IMR-90 (cell line): ENCODE measurements around the gene GAREM1. TPM values are rescaled to one million over a fixed set of nuclear protein-coding genes. Genes with fewer than 3 reads are reported as not detected.

Experiments used
- ATAC-seq: fragments of 200-7000 bp; cut with Tn5 transposase; 2 replicates; pipeline ENCODE4 v1.9.1; 2020; ENCODE audit warnings: low read depth, mild to moderate bottlenecking, moderate library complexity
- BruUV-seq: library from RNA; stranded (reverse); fragments of 400-500 nt; replicated peaks from 2 replicates; lab custom pipeline; 2021; lab: Mats Ljungman, UMichigan
- CTCF ChIA-PET: fragments of 300-600 bp; formaldehyde crosslinking; extraction: SDS; loops from one replicate; lab custom pipeline; 2021; ENCODE audit warnings: antibody characterized with exemption; lab: Yijun Ruan, JAX
- POLR2A ChIA-PET: fragments of 300-600 bp; sonication (Branson Sonifier 250); formaldehyde crosslinking; loops from one replicate; lab custom pipeline; 2022; ENCODE audit warnings: antibody characterized with exemption; ENCODE audit not compliant: unreplicated experiment; lab: Charles Lee
- DNase-seq: peaks from one replicate; pipeline ENCODE4 v3.0.0; 2013
- H2AFZ ChIP-seq: replicated peaks from 2 replicates; pipeline ENCODE3; 2013; ENCODE audit warnings: low read length, mild to moderate bottlenecking; ENCODE audit not compliant: poor library complexity
- H2AK5ac ChIP-seq: 2 replicates; pipeline ENCODE4 v1.6.1; 2013; ENCODE audit warnings: low read depth, low read length, inconsistent platforms
- H2AK9ac ChIP-seq: replicated peaks from 2 replicates; pipeline ENCODE3; 2013; ENCODE audit warnings: mild to moderate bottlenecking, low read depth, low read length, moderate library complexity; ENCODE audit not compliant: poor library complexity
- H2BK120ac ChIP-seq: 2 replicates; pipeline ENCODE4 v1.6.1; 2013; ENCODE audit warnings: low read depth, low read length, inconsistent platforms
- H2BK15ac ChIP-seq: 3 replicates; pipeline ENCODE4 v1.6.1; 2013; ENCODE audit warnings: low read depth, low read length, inconsistent platforms
- H2BK20ac ChIP-seq: 2 replicates; pipeline ENCODE4 v1.6.1; 2013; ENCODE audit warnings: low read depth, mild to moderate bottlenecking, inconsistent platforms, low read length, moderate library complexity
- H2BK5ac ChIP-seq: 2 replicates; pipeline ENCODE4 v1.6.1; 2013; ENCODE audit warnings: mild to moderate bottlenecking, low read depth, low read length, inconsistent platforms; ENCODE audit not compliant: poor library complexity, severe bottlenecking
- H3K14ac ChIP-seq: replicated peaks from 2 replicates; pipeline ENCODE4 v1.6.1; 2013; ENCODE audit warnings: low read depth, low read length, inconsistent platforms
- H3K18ac ChIP-seq: 2 replicates; pipeline ENCODE4 v1.6.1; 2013; ENCODE audit warnings: low read depth, low read length, control low read depth
- H3K23ac ChIP-seq: 2 replicates; pipeline ENCODE4 v1.6.1; 2013; ENCODE audit warnings: low read depth, low read length, inconsistent platforms
- H3K27ac ChIP-seq: 2 replicates; pipeline ENCODE4 v1.5.1; 2013; ENCODE audit warnings: mild to moderate bottlenecking, control low read depth, low read length; ENCODE audit not compliant: insufficient read depth
- H3K27me3 ChIP-seq: 2 replicates; pipeline ENCODE4 v1.6.1; 2013; ENCODE audit warnings: low read length; ENCODE audit not compliant: control insufficient read depth, insufficient read depth
- H3K36me3 ChIP-seq: 2 replicates; pipeline ENCODE4 v1.6.1; 2013; ENCODE audit warnings: low read length, mixed read lengths; ENCODE audit not compliant: control insufficient read depth, insufficient read depth
- H3K4ac ChIP-seq: 2 replicates; pipeline ENCODE4 v1.6.1; 2013; ENCODE audit warnings: low read depth, low read length, inconsistent platforms
- H3K4me1 ChIP-seq: 2 replicates; pipeline ENCODE4 v1.6.1; 2013; ENCODE audit warnings: low read length, mixed read lengths; ENCODE audit not compliant: control insufficient read depth, insufficient read depth
- H3K4me2 ChIP-seq: 2 replicates; pipeline ENCODE4 v1.6.1; 2013; ENCODE audit warnings: low read depth, mild to moderate bottlenecking, control low read depth, low read length, moderate library complexity
- H3K4me3 ChIP-seq: 2 replicates; pipeline ENCODE4 v1.5.1; 2013; ENCODE audit warnings: low read depth, mild to moderate bottlenecking, control low read depth, low read length, moderate library complexity; ENCODE audit not compliant: insufficient read depth
- H3K56ac ChIP-seq: 2 replicates; pipeline ENCODE4 v1.6.1; 2013; ENCODE audit warnings: low read length, inconsistent platforms; ENCODE audit not compliant: insufficient read depth; ENCODE audit errors: extremely low read depth
- H3K79me1 ChIP-seq, 2 experiments: 2 replicates each; pipeline ENCODE4 v1.6.1; 2013; ENCODE audit warnings: low read length in 2 of 2, inconsistent platforms in 1 of 2, low read depth in 1 of 2
- H3K9ac ChIP-seq: 2 replicates; pipeline ENCODE4 v1.6.1; 2013; ENCODE audit warnings: low read depth, low read length, control low read depth
- H3K9me1 ChIP-seq: 2 replicates; pipeline ENCODE4 v1.6.1; 2013; ENCODE audit warnings: low read length, inconsistent platforms; ENCODE audit not compliant: insufficient read depth
- H3K9me3 ChIP-seq: 2 replicates; pipeline ENCODE4 v1.6.1; 2013; ENCODE audit warnings: low read length; ENCODE audit not compliant: control insufficient read depth, insufficient read depth
- H4K20me1 ChIP-seq: 2 replicates; pipeline ENCODE4 v1.6.1; 2013; ENCODE audit warnings: low read length, inconsistent platforms; ENCODE audit not compliant: insufficient read depth
- H4K5ac ChIP-seq: 2 replicates; pipeline ENCODE4 v1.6.1; 2013; ENCODE audit warnings: mild to moderate bottlenecking, low read depth, low read length, control low read depth
- H4K8ac ChIP-seq, 2 experiments: 2 replicates each; pipeline ENCODE4 v1.6.1; 2013; ENCODE audit warnings: low read depth in 2 of 2, low read length in 2 of 2, control low read depth in 1 of 2, inconsistent platforms in 1 of 2
- H4K91ac ChIP-seq: 2 replicates; pipeline ENCODE4 v1.6.1; 2013; ENCODE audit warnings: low read depth, low read length, inconsistent platforms; ENCODE audit not compliant: insufficient read depth
- BHLHE40 ChIP-seq: fragments of 150-350 bp; IDR thresholded peaks from 2 replicates; pipeline ENCODE4 v1.6.1; 2016; ENCODE audit warnings: mild to moderate bottlenecking, low read depth, low read length
- CEBPB ChIP-seq: IDR thresholded peaks from 2 replicates; pipeline ENCODE4 v1.6.1; 2012; ENCODE audit warnings: low read depth, low read length, improper control_type of control experiment
- CHD1 ChIP-seq: IDR thresholded peaks from 2 replicates; pipeline ENCODE4 v1.6.1; 2012; ENCODE audit warnings: low read depth, low read length, improper control_type of control experiment
- CTCF ChIP-seq: conservative IDR thresholded peaks from 2 replicates; pipeline ENCODE4 v1.5.1; 2012; ENCODE audit warnings: mild to moderate bottlenecking, low read depth, low read length, improper control_type of control experiment
- ELK1 ChIP-seq: fragments of 150-350 bp; IDR thresholded peaks from 2 replicates; pipeline ENCODE4 v1.6.1; 2016; ENCODE audit warnings: low read depth, mild to moderate bottlenecking, low read length, moderate library complexity, borderline replicate concordance
- FOS ChIP-seq: fragments of 150-350 bp; IDR thresholded peaks from 2 replicates; pipeline ENCODE4 v1.6.1; 2016; ENCODE audit warnings: low read depth, low read length
- NFE2L2 ChIP-seq: fragments of 150-350 bp; IDR thresholded peaks from 2 replicates; pipeline ENCODE4 v1.6.1; 2016; ENCODE audit warnings: low read depth, mild to moderate bottlenecking, low read length
- POLR2A ChIP-seq: IDR thresholded peaks from 2 replicates; pipeline ENCODE4 v1.6.1; 2012; ENCODE audit warnings: mild to moderate bottlenecking, low read depth, low read length
- RAD21 ChIP-seq: IDR thresholded peaks from 2 replicates; pipeline ENCODE4 v1.6.1; 2012; ENCODE audit warnings: low read length, improper control_type of control experiment
- RFX5 ChIP-seq: IDR thresholded peaks from 2 replicates; pipeline ENCODE4 v1.8.0; 2012; ENCODE audit warnings: low read depth, mild to moderate bottlenecking, low read length, moderate library complexity
- SMC3 ChIP-seq: fragments of 150-350 bp; IDR thresholded peaks from 2 replicates; pipeline ENCODE4 v1.6.1; 2016; ENCODE audit warnings: low read depth, mild to moderate bottlenecking, antibody characterized with exemption, low read length, moderate library complexity
- USF2 ChIP-seq: fragments of 150-350 bp; IDR thresholded peaks from 2 replicates; pipeline ENCODE4 v1.6.1; 2017; ENCODE audit warnings: mild to moderate bottlenecking, antibody characterized with exemption, low read length, low read depth
- WGBS, 2 experiments: methylation state at CpG; one replicate each; pipeline versions ENCODE4 v1.1.5 to v1.1.7; 2013; ENCODE audit warnings: missing lambda C conversion rate in 2 of 2; ENCODE audit not compliant: insufficient read length in 1 of 2; ENCODE audit errors: extremely low coverage in 2 of 2; 5-methylcytosine and 5-hydroxymethylcytosine counted together
- dilution Hi-C: fragments of 300-500 bp; cut with HindIII; formaldehyde crosslinking; loops from one replicate; pipeline ENCODE4 v1.14.3; 2018; ENCODE audit warnings: low sequenced_read_pairs; ENCODE audit not compliant: unreplicated experiment
- in situ Hi-C: fragments of 300-500 bp; cut with MboI; formaldehyde crosslinking; loops from 3 replicates; pipeline ENCODE4 v1.14.3; 2019; ENCODE audit warnings: low sequenced_read_pairs, inconsistent platforms, mixed read lengths
- intact Hi-C: fragments of 100-400 bp; cut with micrococcal nuclease; formaldehyde crosslinking; loops from 2 replicates; pipeline ENCODE4 v1.10.0; 2022
- polyA plus RNA-seq, 3 experiments: library from polyadenylated mRNA; depleted of rRNA; stranded (reverse); fragments of >200 nt; gene quantifications; 2 replicates each; pipeline ENCODE4 v1.2.3, GENCODE V29; 2012; ENCODE audit warnings: low replicate concordance in 1 of 3
- total RNA-seq: library from RNA; depleted of rRNA; stranded (reverse); fragments of >200 nt; gene quantifications from 2 replicates; pipeline ENCODE4 v1.2.3, GENCODE V29; 2012

Gene GAREM1
- total and polyA plus RNA-seq, 2 of the 4 experiments (the other 2 are of a cell fraction), result 1.4 to 2.3 TPM

- no peak overlapping the region for H3K9ac ChIP-seq
- no peak overlapping the region for H2BK120ac ChIP-seq
- H3K9me3 ChIP-seq, result no peaks in the 10 kb centered on the region
- WGBS, 2 experiments, result no CpG with 5 or more reads among the region's 4 CpGs
- no peak overlapping the region for H3K14ac ChIP-seq
- no peak overlapping the region for H2AK9ac ChIP-seq
- H4K91ac ChIP-seq, result no peak overlapping the region
- H3K23ac ChIP-seq, result no peak overlapping the region
- no peaks in the 10 kb centered on the region for H3K9me1 ChIP-seq
- no peak overlapping the region for H3K56ac ChIP-seq
- TF ChIP-seq SMC3 (no peak), CHD1 (no peak), CEBPB (no peak), FOS (no peak), POLR2A (no peak), ELK1 (no peak), BHLHE40 (no peak), RAD21 (no peak), RFX5 (no peak), USF2 (no peak), CTCF (no peak), NFE2L2 (no peak)
- no peak overlapping the region for H3K4me3 ChIP-seq
- H3K27ac ChIP-seq, result no peak overlapping the region
- dilution Hi-C loops, result no loop called here
- H3K79me1 ChIP-seq, result no peaks in the 10 kb centered on the region
- POLR2A ChIA-PET, result no interaction called here
- in situ Hi-C loops, result no loop called here
- no peak overlapping the region for H2AK5ac ChIP-seq
- no peak overlapping the region for H2AFZ ChIP-seq
- no peaks in the 10 kb centered on the region for H4K20me1 ChIP-seq
- no peaks in the 10 kb centered on the region for H3K36me3 ChIP-seq
- DNase-seq (no peak), ATAC-seq (no peak)
- H4K5ac ChIP-seq, result no peak overlapping the region
- no TSS peak for BruUV-seq
- H3K18ac ChIP-seq, result no peak overlapping the region
- H3K4me2 ChIP-seq, result no peak overlapping the region
- H2BK20ac ChIP-seq, result no peak overlapping the region
- no peak overlapping the region for H4K8ac ChIP-seq
- H2BK5ac ChIP-seq, result no peak overlapping the region
- intact Hi-C loops, result no loop called here
- no peaks in the 10 kb centered on the region for H3K27me3 ChIP-seq
- no peak overlapping the region for H3K4ac ChIP-seq
- H2BK15ac ChIP-seq, result no peak overlapping the region
- no peaks in the 10 kb centered on the region for H3K4me1 ChIP-seq
- CTCF ChIA-PET, result no interaction called here
These were observed 31.3 kb upstream of the GAREM1 start for GRCh38 chr18:32502014-32502413.
